ENCODE measurements around the gene KDM7A.

DNA sequence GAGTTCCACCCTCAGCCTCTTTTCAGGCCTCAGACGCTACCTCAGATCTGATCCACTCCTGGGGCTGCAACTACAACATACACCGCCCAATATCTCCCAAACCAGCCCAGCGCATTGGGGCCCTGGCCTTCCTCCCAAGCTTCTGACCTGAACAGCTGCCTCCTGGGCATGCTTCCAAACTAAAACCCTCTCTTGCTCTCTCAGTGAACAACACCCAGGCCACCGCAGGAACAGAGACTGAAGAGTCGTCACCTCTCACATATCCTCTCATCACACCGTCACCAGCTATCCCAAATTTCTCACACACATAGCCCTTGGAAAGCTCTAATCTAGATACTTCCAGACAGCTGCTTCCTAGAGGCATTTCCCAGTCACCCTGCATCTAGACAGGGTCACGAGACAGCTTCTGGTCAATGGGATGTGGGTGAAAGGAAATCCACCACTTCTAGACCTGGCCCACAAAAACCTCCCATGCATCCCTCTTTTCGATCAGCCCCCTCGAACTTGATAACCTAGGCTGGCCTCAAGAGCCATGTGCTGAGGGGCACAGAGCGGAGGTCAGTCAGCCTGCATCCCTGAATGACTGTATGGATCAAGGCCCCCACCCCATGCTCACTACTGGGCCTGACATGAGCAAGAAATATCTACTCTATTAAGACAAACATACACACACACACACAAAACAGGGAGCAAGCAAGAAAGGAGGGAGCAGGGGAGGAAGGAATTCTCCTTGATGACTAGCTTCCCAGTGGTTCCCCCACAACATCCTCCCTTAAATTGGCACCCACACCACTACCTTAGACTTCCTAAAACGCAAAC is 115.8 kb downstream of the KDM7A start:
- TF ChIP-seq CTCF (IDR thresholded peaks at IDR 0.05; ENCODE audit: poor library complexity, severe bottlenecking) = no peak
- TF ChIP-seq EZH2 (IDR thresholded peaks at IDR 0.05; ENCODE audit: borderline replicate concordance, insufficient read depth, low read length, poor library complexity, severe bottlenecking) = no peak
- TF ChIP-seq SMC3 (conservative IDR thresholded peaks at IDR 0.05; ENCODE audit: poor library complexity) = no peak
- no peak for TF ChIP-seq RAD21 (conservative IDR thresholded peaks at IDR 0.05)
- no peak for TF ChIP-seq TAF1 (IDR thresholded peaks at IDR 0.05; ENCODE audit: low read depth)
- no peak for TF ChIP-seq EP300 (conservative IDR thresholded peaks at IDR 0.05; ENCODE audit: poor library complexity, severe bottlenecking)
- no peak for TF ChIP-seq POLR2AphosphoS5 (IDR thresholded peaks at IDR 0.05)

Data from neural cell (in vitro differentiated cells).